GM18505 (cell line): ENCODE measurements around the gene ALDH1L1.

Experiments used
- ATAC-seq: cut with Tn5 transposase; IDR thresholded peaks from one replicate; pipeline ENCODE4 v1.9.1; 2021; ENCODE audit not compliant: unreplicated experiment
- POLR2A ChIP-seq: IDR thresholded peaks from 4 replicates; pipeline ENCODE4 v1.6.1; 2011; ENCODE audit warnings: borderline replicate concordance; ENCODE audit not compliant: insufficient read depth, insufficient read length; ENCODE audit errors: extremely low read depth

ALDH1L1 gene

DNA sequence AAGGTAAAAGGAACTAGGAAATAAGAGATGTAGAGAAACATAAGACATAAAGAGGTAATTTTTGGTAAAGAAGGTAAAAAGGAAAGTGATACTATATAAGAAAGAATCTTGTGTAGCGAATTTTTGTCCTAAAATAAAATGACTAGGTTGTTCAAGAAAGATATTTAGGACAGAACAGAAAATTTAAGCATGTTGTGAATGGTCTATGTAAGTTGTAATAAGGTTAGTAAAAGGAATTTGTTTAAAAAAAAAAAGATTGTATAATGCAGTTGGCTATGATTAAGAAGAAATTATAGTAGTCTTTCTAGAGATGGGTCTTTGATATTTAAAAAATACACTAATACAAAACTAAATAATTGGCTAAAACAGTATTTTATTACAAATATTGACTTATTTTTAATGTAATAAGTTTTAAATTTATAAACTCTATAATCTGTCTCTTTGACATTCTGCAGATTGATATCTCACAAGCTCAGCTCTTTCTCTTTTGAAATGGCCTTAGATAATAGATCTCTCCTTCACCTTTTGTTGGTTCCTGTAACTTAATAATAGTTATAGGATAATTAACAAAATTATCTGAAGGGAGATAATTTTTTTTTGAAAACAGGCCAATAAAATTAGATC lies 92.7 kb downstream of the ALDH1L1 start:
- TF ChIP-seq POLR2A, result no peak
- ATAC-seq, result no peak

DNA sequence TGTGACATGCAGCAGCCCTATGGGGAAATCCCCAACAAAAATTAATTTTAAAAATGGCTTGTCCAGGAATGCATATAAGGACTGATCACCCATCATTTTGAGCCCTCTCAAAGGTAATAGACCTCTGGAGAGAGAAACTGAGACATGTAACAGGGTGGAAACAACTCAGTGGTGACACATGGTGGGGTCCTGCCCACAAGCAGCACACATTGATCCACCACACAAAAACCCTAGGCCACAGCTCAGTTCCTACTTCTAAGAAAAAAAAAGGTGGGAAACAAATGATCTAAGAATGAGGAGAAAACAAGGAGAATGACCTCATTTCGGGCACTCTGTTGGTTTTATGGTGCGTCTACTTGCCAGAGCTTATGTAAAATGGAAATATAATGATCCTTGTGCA lies 94.5 kb downstream of the ALDH1L1 start:
- no peak for ATAC-seq
- TF ChIP-seq POLR2A, result no peak

DNA sequence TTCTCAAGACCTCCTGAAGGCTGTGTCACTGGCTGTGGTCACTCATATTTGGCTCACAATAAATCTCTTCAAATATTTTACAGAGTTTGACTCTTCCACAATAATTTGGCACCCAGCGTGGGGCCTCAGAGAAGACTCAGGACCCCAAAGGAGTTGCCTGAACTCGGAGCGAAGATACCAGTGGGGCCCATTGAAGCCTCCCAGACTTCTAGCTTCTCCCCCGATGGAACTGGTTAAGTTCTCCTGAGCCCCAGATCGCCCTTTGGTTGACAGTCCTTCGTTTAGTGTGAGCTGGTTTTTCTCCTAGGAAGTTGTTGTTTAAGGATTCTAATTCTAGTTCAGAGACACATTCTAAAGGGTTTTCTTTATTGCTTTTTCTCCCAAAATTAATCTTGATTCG lies 95.1 kb downstream of the ALDH1L1 start:
- ATAC-seq, result no peak
- TF ChIP-seq POLR2A, result no peak

- TF ChIP-seq POLR2A, result no peak
- ATAC-seq, result no peak
These were observed 95.6 kb downstream of the ALDH1L1 start for GRCh38 chr3:126084768-126085180.

GRCh38 chr3:126083913-126084767 lies 96.2 kb downstream of the ALDH1L1 start, which contains the start of gene SLC41A3:
Gene SLC41A3, minus strand, starts transcription at chr3:126084124. Its CDS starts 15,905 bp downstream, at chr3:126068219.
- TF ChIP-seq POLR2A, result peak; percentile 58
- peak; percentile 96 for ATAC-seq

DNA sequence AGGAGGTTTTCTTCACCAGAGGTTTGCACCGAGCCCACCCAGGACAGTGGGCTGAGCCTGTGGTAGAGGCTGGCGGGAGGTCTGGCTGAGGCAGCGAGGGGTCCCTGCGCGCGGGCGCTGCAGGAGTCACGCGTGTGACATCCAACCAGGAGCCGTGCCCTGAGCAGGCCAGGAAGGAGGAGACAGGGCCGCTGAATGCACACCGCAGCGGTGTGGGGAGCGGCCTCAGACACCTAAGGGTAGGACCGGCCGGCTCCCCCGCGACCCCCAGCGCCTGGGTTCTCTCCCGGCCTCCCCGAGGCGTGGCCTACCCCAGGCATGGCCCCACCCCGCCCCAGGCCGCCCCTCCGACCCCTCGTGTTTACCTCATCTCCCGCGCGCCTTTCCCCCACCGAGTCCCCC lies 96.9 kb downstream of the ALDH1L1 start:
- peak; percentile 20 for ATAC-seq

GRCh38 chr3:126083138-126083445 lies 97.3 kb downstream of the ALDH1L1 start:
- no peak for TF ChIP-seq POLR2A
- no peak for ATAC-seq

More for the DNA sequence above, 96.9 kb downstream of the ALDH1L1 start:
- TF ChIP-seq POLR2A, result no peak

DNA sequence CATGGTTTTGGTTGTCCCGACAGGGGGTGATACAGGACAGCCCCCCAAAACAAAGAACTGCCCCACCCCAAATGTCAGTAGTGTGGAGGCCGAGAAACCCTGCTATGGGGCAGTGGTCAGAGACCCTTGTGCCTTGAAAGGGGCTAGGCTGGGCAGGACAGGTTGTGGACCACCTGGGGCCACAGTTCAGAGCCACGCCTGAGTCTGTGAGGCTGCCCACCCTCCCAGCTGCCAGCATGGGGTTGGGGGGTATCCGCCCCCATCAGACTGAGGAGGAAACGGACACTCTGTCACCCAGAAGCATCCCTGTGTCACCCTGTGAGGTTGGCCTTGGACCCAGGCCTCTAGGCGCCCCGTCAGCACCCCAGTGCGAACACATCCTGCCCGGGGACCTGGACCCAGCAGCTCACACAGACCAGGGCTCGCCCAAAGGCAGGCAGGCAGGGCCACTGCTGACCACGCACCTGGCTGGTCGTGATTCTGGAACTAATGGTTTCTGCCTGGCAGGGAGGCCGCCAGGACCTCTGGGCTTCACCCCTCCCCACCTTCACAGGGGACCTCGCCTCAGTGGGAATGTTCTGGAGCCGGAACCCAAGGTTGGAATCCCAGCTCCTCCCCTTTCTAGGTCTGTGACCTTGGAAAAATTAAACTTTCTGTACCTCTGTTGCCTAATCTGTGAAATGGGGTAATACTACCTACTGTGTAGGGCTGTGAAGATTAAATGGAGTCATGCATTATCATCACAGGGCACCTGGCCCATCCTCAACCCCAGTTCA lies 97.8 kb downstream of the ALDH1L1 start:
- no peak for ATAC-seq

DNA sequence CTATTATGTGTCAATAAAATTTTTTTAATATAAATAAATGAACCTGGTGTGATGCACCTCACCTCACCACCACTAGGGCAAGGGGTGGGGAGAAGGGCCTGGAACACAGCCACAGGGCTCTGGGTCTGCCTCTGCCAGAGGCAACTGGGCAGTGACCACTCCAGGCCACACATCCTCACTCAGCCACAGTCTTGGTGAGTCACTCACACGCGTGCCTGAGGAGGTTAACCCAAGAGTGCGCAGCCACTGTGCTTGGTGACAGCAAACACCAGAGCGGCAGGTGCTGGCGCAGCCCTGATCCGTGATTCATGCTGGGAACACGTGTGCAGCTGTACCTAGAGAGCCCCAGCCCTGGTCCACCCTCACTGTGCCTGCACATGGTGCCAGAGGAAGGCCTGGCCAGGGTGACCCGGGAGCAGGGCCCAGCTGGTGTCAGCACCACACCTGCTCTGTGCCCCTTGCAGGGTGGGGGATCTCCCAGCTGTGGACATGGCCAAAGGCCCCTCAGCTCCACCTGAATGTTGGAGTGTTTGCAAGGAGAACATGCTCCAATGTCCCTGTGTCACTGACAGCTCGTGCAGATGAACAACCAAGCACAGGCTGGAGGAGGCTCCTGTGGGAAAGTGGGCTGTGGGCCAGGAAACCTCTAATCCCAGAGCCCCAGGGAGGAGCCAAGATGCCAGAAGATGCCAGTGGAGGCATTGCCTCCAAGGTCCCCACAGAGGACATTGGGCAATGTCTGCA lies 98.6 kb downstream of the ALDH1L1 start:
- no peak for ATAC-seq
- no peak for TF ChIP-seq POLR2A

More for the DNA sequence above, 97.8 kb downstream of the ALDH1L1 start:
- no peak for TF ChIP-seq POLR2A

- ATAC-seq, result no peak
- TF ChIP-seq POLR2A, result no peak
These were observed 99.4 kb downstream of the ALDH1L1 start for GRCh38 chr3:126080970-126081369.

GRCh38 chr3:126078866-126079265 lies 101.5 kb downstream of the ALDH1L1 start:
- no peak for ATAC-seq
- no peak for TF ChIP-seq POLR2A

DNA sequence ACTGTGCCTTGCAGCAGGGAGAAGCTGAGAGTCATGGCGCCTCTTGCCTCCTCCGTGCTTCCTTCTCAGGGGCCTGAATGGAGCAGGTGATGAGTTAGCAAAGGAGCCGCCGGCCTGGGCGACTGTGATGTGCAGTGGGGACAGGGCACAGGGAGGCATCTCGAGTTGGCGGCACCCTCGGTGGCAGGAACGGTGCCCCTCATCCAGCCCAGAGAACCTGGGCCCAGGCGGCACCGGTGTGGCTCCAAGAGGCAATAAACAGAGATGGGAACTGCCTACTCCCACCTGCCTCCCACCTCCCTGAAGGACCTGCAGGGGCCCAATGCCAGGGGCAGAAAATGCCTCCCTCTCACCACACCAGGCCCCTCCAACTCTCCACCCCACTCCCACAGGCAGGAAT lies 102.6 kb downstream of the ALDH1L1 start:
- no peak for TF ChIP-seq POLR2A
- no peak for ATAC-seq

DNA sequence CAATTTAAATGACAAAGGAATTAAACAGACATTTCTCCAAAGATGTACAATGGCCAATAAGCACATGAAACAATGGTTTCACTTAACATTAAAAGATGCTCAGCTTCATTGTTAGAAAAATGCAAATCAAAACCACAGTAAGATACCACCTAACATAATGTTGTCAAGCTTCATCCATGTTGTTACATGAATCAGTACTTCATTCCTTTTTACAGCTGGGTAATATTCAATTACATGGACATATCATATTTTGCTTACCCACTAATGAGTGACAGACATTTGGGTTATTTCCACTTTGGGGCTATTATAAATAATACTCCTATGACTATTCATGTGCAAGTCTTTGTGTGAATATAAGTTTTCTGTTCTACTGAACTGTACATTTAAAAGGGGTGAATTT lies 104.2 kb downstream of the ALDH1L1 start:
- no peak for ATAC-seq
- no peak for TF ChIP-seq POLR2A
